ENCODE data around the gene SCNN1A. TPM values are rescaled to one million over a fixed set of nuclear protein-coding genes. Genes with fewer than 3 reads are reported as not detected.
A peak's percentile ranks its signal among the peaks of the same experiment; 100 is the strongest.

Gene SCNN1A
- total and polyA plus RNA-seq, 2 of the 13 experiments (the other 11 are each of a cell fraction or from before 2014, with no cell fraction given), result 1.5 to 14.6 TPM

GRCh38 chr12:6335451-6336078, 39.8 kb downstream of the SCNN1A start (continued):
- TF ChIP-seq SP1 (IDR thresholded peaks at IDR 0.05), result no peak
- no peak; the same call in 1 of the 2 replicates for TF ChIP-seq SP1 (CRISPR knock-in tag; IDR thresholded peaks at IDR 0.05)
- TF ChIP-seq SMAD9 (CRISPR knock-in tag; IDR thresholded peaks at IDR 0.05), result no peak
- TF ChIP-seq IRF1 (CRISPR knock-in tag; IDR thresholded peaks at IDR 0.05; ENCODE audit: low read depth), result no peak
- TF ChIP-seq ZNF597 (CRISPR knock-in tag; IDR thresholded peaks at IDR 0.05), result 0 out of 2 replicates have a peak, but pooled peaks have one; percentile 63
- no peak for TF ChIP-seq ZNF280B (CRISPR knock-in tag; IDR thresholded peaks at IDR 0.05; ENCODE audit: borderline replicate concordance)
- no peak; the same call in 1 of the 2 replicates for TF ChIP-seq ZNF605 (CRISPR knock-in tag; IDR thresholded peaks at IDR 0.05)
- peak; percentile 63 for TF ChIP-seq FOXO1 (CRISPR knock-in tag; IDR thresholded peaks at IDR 0.05)
- TF ChIP-seq U2AF1 (optimal IDR thresholded peaks at IDR 0.05; ENCODE audit: low read depth, low read length), result peak; percentile 46
- TF ChIP-seq ZNF530 (CRISPR knock-in tag; IDR thresholded peaks at IDR 0.05; ENCODE audit: low read depth), result no peak
- no peak for TF ChIP-seq ZNF7 (CRISPR knock-in tag; IDR thresholded peaks at IDR 0.05)
- no peak for TF ChIP-seq ZFYVE20 (CRISPR knock-in tag; IDR thresholded peaks at IDR 0.05; ENCODE audit: borderline replicate concordance, low read depth)
- TF ChIP-seq ZNF768 (CRISPR knock-in tag; IDR thresholded peaks at IDR 0.05), result no peak
- peak; percentile 92 for TF ChIP-seq CTCF (CRISPR knock-in tag; IDR thresholded peaks at IDR 0.05)
- TF ChIP-seq PAXIP1 (CRISPR knock-in tag; conservative IDR thresholded peaks at IDR 0.05), result peak; percentile 68
- peak; percentile 71 for TF ChIP-seq HDAC1 (CRISPR knock-in tag; IDR thresholded peaks at IDR 0.05)
- 0 out of 2 replicates have a peak, but pooled peaks have one; percentile 61 for TF ChIP-seq RFXAP (CRISPR knock-in tag; IDR thresholded peaks at IDR 0.05; ENCODE audit: borderline replicate concordance)
- no peak for TF ChIP-seq NONO (IDR thresholded peaks at IDR 0.05)
- no peak; the same call in 1 of the 2 replicates for TF ChIP-seq NONO (CRISPR knock-in tag; conservative IDR thresholded peaks at IDR 0.05)
- TF ChIP-seq MIER3 (CRISPR knock-in tag; IDR thresholded peaks at IDR 0.05; ENCODE audit: borderline replicate concordance), result no peak; the same call in 1 of the 2 replicates
- TF ChIP-seq ZNF709 (CRISPR knock-in tag; IDR thresholded peaks at IDR 0.05), result no peak
- TF ChIP-seq GTF3A (CRISPR knock-in tag; conservative IDR thresholded peaks at IDR 0.05), result no peak
- no peak for TF ChIP-seq RNF2 (conservative IDR thresholded peaks at IDR 0.05; ENCODE audit: low read depth)

Data from HepG2 (cell line).